Measurements from ENCODE around the gene SAP30BP.

The SAP30BP gene

DNA sequence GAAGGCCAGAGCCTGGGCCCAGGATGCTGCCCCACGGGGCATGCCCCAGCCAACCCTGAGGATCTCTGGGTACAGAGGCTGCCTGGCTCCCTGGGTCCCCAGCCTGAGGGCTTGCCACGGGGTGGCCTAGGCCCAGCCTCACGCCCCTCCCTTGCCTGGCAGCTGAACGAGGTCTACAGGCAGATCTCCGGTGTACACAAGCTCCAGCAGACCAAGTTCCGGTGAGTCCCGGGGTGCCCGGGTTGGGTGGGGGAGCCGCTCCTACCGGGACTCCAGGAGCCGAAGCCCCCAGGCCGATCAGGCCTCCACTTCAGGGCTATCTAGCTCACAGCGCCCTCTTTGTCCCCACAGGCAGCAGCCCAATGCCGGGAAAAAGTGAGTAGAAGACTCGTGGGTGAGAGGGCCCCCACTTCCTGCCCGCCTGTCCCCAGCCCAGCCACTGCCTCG is 73.5 kb downstream of the SAP30BP start:
- no peak for DNase-seq (ENCODE audit: low spot score)

DNA sequence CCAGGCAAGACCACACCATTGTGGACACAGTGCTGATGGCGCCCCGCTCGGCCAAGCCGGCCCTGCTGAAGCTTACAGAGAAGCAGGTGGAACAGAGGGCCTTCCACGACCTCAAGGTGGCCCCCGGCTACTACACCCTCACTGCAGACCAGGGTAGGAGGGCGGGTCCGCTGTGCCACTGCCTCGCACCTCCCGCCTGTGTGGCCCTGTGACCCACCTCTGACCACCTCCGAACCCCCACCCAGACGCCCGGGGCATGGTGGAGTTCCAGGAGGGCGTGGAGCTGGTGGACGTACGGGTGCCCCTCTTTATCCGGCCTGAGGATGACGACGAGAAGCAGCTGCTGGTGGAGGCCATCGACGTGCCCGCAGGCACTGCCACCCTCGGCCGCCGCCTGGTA is 75.2 kb downstream of the SAP30BP start:
- no peak for DNase-seq (ENCODE audit: low spot score)

DNA sequence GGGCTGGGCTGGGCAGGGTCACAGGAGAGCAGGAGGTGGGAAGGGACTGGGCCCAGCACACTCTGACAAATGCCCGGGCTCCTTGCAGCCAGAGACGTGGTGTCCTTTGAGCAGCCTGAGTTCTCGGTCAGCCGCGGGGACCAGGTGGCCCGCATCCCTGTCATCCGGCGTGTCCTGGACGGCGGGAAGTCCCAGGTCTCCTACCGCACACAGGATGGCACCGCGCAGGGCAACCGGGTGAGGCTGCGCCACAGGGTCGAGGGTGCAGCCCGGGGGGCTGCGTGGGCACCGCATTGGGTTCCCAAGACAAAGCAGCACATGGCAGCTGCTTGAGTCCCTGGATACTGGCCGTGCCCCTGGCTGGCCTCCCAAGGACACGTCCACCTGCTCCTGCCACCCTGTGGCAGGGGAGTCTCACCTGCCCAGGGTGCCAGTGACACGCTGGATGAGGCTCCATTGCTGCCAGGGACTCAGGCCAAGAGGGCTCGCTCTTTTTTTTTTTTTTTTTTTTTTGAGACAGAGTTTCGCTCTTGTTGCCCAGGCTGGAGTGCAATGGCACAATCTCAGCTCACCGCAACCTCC is 76.6 kb downstream of the SAP30BP start:
- no peak for DNase-seq (ENCODE audit: low spot score)

DNA sequence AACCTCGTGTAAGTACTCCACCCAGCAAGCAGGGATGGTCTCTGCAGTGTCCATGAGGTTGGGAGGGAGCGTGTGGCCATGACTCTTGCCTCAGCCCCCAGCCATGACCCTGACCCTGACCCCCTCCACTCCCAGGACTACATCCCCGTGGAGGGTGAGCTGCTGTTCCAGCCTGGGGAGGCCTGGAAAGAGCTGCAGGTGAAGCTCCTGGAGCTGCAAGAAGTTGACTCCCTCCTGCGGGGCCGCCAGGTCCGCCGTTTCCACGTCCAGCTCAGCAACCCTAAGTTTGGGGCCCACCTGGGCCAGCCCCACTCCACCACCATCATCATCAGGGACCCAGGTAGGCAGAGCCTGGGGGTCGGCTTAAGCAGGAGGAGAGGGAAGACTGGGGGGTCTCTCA is 81.6 kb downstream of the SAP30BP start:
- no peak for DNase-seq (ENCODE audit: low spot score)

DNA sequence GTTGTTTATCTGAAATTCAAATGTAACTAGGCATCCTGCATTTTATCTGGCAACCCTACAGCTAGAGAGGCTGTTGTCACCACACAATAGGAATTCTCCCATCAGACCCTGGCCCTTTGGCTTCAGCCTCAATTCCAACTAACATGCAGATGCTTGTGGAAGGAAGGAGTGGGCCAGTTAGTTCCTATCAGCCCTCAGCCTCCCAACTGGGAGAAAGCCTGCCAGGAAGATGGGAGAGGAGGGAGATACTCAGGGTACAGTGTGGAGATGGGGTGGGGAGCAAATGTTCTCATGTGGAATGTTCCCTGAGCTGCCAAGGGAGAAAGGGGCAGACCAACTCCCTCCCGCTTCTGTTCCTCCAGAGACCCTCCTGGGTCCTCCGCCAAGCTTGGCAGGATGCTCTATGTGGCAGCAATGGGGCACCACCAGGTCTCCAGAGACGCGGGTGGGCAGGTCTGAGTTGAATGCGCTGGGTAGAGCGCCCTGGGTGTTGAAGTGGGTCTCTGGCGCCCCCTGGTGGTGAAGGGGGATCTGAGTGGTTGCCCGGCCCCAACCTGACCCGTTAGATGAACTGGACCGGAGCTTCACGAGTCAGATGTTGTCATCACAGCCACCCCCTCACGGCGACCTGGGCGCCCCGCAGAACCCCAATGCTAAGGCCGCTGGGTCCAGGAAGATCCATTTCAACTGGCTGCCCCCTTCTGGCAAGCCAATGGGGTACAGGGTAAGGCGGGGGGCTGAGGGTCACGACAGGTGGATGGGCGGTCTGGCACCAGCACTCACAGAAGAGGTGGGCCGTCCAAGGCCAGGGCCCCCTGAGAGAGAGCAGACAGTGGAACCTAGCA is 82.6 kb downstream of the SAP30BP start:
- DNase-seq (ENCODE audit: low spot score): peak; percentile 73

DNA sequence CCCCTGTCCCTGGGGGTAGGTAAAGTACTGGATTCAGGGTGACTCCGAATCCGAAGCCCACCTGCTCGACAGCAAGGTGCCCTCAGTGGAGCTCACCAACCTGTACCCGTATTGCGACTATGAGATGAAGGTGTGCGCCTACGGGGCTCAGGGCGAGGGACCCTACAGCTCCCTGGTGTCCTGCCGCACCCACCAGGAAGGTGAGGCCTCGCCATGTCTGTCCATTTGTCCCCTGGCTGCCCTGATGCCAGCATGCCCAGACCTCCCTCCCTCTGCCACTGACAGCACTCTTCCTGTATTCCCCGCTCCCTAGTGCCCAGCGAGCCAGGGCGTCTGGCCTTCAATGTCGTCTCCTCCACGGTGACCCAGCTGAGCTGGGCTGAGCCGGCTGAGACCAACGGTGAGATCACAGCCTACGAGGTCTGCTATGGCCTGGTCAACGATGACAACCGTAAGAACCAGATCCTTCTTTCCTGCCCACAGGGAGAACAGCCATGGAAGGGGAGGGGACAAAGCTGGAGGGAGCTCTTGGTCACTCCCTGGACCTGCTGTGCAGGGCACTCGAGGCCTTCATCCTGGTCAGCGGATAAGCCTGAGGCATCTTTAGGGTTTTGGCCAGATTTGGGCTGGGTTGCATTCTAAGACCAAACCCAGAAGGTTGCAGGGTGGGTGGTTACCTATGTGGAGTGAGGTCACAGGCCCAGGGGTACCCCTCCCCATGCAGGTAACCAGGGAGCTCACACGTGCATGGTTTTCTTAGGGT is 83.7 kb downstream of the SAP30BP start:
- DNase-seq (ENCODE audit: low spot score): no peak

DNA sequence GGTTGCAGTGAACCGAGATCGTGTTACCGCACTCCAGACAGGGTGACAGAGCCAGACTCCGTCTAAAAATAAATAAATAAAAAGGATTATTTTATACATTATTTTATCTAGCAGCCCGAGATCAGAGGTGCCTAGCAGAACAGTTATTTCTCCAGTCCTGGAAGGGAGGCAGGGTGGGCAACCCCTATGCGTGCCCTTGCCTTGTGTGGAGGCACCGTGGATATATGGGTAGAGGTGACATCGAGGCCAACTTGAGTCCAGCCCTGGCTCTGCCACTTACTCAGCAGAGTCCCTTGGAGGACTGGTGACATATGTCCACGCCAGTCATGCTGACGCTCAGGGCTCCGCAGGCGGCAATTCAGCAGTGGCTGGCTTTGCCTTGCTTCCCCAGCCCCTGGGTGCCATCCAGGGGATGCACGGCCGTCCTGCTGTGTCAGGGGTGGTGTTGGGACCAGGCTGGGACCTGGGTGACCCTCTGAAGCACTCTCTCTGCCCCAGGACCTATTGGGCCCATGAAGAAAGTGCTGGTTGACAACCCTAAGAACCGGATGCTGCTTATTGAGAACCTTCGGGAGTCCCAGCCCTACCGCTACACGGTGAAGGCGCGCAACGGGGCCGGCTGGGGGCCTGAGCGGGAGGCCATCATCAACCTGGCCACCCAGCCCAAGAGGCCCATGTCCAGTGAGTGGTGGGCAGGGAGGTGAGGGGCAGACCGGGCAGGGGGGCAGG is 84.7 kb downstream of the SAP30BP start:
- DNase-seq (ENCODE audit: low spot score): no peak

DNA sequence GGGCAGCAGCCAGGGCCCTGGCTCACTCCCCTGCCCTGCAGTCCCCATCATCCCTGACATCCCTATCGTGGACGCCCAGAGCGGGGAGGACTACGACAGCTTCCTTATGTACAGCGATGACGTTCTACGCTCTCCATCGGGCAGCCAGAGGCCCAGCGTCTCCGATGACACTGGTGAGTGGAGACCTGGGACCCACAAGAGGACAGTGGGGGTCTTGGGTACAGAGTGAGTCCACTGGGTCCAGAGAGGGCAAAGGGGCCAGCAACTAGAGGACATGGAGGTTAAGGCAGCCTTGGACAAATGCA is 85.2 kb downstream of the SAP30BP start:
- DNase-seq (ENCODE audit: low spot score): no peak

DNA sequence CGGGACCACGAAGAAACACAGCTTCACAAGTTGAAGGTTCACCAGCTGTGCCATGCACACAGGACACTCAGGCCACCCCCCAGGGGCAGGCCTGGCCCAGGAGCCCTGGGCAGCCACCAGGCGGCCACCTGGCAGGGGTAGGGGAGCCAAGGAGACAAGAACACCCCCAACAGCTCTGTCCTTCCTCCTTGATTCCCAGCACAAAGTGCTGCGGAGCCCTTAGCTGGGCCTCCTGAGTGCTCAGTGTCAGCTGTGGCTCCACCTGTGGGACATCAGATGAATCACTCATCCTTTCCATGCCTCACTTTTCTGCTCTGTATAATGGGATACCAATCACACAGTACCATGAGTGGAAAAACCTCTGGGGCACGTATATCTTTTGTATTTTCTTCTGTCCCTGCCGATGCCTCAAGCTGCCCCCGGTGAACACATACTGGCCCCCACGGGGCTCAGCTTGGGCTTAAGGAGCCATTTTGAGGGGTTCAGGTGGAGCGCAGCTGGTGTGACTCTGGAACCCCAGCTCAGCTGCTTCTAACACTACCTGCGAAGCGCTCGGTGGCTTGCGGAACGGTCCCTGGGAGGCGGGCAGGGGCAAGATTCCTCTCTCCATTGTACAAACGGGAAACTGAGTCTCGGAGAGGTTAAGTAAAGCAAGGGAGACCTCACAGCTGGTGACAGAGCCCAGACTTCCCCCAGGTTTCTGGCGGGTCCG is 85.8 kb downstream of the SAP30BP start:
- no peak for DNase-seq (ENCODE audit: low spot score)

DNA sequence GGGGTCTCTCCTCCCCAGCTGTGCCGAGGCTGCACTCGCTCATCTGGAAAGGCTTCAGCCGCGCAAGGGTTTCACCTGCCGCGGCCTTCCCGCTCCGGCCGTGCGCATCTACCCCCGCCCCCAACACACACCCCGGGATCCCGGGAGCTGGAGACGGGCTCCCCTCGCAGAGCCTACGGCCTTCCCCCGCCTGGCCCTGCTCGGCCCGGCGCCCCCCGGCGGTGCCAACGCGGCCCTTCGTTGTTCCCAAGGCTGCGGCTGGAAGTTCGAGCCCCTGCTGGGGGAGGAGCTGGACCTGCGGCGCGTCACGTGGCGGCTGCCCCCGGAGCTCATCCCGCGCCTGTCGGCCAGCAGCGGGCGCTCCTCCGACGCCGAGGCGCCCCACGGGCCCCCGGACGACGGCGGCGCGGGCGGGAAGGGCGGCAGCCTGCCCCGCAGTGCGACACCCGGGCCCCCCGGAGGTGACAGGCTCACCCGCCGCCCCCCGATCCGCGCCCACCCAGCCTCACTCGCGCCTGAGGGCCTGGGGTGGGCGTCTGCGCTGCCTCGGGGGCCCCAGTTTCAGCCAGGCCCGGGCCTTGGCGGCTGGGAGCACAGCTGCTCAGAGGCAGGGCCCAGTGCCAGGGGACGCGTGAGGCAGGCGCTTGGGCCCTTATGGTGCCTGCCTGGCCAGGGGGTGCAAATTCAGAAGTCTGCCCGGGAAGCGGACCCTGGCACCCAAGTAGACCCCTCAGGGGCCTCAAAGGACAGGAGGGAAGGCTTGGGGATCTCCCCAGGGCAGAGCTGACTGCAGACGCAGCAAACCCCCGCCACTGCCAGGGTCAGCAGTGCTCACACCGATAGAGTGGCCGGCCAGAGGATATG is 86.6 kb downstream of the SAP30BP start:
- DNase-seq (ENCODE audit: low spot score): peak; percentile 60

DNA sequence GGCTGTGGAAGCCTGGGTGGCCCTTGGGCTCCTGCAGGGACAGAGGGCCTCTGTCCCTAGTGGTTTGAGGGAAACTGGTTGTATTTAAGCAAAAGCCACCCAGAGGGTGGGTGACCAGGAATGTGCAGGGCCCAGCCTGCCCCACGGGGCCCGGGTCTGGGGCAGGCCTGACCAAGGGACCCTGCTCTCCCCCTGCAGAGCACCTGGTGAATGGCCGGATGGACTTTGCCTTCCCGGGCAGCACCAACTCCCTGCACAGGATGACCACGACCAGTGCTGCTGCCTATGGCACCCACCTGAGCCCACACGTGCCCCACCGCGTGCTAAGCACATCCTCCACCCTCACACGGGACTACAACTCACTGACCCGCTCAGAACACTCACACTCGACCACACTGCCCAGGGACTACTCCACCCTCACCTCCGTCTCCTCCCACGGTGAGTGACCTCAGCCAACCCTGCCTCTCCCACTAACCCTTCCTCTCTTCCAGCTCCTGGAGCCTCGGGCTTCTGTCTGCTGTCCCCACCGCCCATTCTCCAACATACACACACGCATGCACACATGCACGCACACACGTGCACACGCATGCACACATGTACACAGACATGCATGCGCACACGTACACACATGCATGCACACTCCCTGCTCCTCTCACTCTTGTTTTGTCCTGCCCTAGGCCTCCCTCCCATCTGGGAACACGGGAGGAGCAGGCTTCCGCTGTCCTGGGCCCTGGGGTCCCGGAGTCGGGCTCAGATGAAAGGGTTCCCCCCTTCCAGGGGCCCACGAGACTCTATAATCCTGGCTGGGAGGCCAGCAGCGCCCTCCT is 87.5 kb downstream of the SAP30BP start:
- no peak for DNase-seq (ENCODE audit: low spot score)

DNA sequence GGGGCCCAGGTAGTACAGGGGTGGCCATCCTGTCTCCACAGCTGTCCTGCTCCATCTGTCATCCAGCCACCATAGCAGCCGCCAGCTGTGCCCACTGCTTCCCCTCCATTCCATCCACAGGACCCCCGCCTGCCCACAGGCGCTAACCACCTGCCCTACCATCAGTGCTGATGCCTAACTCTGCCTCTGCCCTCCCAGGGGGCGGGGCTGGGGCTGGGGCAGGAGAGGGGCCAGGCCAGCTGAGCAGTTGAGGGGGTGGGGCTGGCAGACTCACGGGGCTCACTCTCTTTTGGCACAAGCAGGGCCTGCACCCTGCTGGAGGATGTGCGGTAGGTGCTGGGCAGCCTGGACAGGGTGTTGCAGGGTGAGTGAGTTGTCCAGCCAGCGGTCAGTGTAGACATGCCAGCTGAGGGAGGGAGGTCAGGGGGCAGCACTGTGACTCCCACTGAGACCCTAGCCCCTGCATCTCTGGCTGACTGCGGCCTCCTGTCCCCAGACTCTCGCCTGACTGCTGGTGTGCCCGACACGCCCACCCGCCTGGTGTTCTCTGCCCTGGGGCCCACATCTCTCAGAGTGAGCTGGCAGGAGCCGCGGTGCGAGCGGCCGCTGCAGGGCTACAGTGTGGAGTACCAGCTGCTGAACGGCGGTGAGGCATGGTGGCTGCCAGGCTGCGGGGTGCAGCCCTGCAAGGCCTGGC is 88.2 kb downstream of the SAP30BP start:
- no peak for DNase-seq (ENCODE audit: low spot score)

DNA sequence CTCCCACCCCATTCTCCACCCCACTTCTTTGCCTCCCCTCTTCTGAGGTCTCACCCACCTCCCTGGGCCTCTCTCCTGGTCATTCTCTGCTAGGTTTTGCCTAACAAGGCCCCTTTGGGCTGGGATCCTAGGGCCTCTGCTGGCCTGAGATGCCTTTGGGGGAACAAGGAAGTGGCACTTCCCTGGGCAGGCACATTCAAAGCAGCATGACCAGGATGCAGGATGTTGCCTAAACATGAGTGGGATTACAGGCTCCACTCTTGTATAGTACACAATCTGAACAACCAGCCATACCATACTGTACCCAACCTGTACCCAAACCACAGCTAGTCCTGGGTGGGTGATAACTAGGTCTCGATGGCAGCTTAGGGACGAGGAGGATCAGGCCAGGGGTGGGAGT is 88.9 kb downstream of the SAP30BP start:
- no peak for DNase-seq (ENCODE audit: low spot score)

DNA sequence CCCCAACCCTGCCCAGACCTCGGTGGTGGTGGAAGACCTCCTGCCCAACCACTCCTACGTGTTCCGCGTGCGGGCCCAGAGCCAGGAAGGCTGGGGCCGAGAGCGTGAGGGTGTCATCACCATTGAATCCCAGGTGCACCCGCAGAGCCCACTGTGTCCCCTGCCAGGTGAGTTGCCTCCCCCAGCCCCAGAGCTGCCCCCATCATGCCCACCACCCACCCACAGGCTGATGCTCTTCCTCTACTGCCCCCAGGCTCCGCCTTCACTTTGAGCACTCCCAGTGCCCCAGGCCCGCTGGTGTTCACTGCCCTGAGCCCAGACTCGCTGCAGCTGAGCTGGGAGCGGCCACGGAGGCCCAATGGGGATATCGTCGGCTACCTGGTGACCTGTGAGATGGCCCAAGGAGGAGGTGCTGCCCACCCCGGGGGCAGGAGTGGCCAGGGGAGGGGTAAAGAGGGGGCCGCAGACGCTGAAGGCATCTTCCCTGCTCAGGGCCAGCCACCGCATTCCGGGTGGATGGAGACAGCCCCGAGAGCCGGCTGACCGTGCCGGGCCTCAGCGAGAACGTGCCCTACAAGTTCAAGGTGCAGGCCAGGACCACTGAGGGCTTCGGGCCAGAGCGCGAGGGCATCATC is 89.4 kb downstream of the SAP30BP start:
- DNase-seq (ENCODE audit: low spot score): no peak

DNA sequence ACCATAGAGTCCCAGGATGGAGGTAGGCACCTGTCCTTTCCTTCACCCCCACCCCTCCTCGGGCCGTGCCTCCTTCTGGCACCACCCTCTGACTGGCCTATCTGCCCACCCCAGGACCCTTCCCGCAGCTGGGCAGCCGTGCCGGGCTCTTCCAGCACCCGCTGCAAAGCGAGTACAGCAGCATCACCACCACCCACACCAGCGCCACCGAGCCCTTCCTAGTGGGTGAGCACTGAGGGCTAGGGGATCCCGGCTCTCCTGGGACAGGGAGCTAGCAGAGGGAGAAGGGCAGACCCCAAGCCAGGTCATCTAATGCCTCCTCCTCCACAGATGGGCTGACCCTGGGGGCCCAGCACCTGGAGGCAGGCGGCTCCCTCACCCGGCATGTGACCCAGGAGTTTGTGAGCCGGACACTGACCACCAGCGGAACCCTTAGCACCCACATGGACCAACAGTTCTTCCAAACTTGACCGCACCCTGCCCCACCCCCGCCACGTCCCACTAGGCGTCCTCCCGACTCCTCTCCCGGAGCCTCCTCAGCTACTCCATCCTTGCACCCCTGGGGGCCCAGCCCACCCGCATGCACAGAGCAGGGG is 90.0 kb downstream of the SAP30BP start:
- DNase-seq (ENCODE audit: low spot score): no peak

All from kidney tubule cell (primary cell).